H7 (cell line): ENCODE measurements around the gene MPP7. TPM values are rescaled to one million over a fixed set of nuclear protein-coding genes. Genes with fewer than 3 reads are reported as not detected.

ENCODE experiments used
- DNase-seq: peaks from one replicate; pipeline ENCODE4 v3.0.0; 2012
- H3K27me3 ChIP-seq: 2 replicates; pipeline ENCODE4 v1.6.0; 2011; ENCODE audit warnings: mild to moderate bottlenecking, low read length; ENCODE audit not compliant: control insufficient read depth, insufficient read depth
- H3K36me3 ChIP-seq: replicated peaks from 2 replicates; pipeline ENCODE4 v1.5.1; 2011; ENCODE audit warnings: low read length; ENCODE audit not compliant: control insufficient read depth, insufficient read depth
- H3K4me3 ChIP-seq: 2 replicates; pipeline ENCODE4 v1.5.1; 2011; ENCODE audit warnings: low read depth, mild to moderate bottlenecking, control low read depth, low read length, moderate library complexity; ENCODE audit not compliant: insufficient read depth
- total RNA-seq: library from RNA; depleted of rRNA; stranded (reverse); fragments of >200 nt; shearing (Covaris generic); gene quantifications from 2 replicates; pipeline ENCODE4 v1.2.3, GENCODE V29; 2014

MPP7 gene
- total RNA-seq, 1 experiment from 2014 or later: 2.1 TPM

DNA sequence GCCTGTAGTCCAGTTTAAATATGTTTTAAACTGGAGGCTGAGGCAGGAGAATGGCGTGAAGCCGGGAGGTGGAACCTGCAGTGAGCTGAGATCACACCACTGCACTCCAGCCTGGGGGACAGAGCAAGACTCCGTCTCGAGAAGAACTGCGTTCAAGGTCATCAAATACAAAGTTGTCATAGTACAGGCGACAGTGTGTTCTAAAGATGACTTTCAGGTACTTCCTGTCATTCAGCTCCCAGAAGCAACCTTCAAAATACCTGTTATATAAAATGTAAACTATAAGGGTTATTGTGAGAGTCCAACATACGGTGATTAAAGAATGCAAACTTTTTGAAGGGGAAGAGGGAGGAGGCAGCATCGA lies 8.7 kb downstream of the MPP7 start:
- H3K27me3 ChIP-seq: no peaks in the 10 kb centered on the region

DNA sequence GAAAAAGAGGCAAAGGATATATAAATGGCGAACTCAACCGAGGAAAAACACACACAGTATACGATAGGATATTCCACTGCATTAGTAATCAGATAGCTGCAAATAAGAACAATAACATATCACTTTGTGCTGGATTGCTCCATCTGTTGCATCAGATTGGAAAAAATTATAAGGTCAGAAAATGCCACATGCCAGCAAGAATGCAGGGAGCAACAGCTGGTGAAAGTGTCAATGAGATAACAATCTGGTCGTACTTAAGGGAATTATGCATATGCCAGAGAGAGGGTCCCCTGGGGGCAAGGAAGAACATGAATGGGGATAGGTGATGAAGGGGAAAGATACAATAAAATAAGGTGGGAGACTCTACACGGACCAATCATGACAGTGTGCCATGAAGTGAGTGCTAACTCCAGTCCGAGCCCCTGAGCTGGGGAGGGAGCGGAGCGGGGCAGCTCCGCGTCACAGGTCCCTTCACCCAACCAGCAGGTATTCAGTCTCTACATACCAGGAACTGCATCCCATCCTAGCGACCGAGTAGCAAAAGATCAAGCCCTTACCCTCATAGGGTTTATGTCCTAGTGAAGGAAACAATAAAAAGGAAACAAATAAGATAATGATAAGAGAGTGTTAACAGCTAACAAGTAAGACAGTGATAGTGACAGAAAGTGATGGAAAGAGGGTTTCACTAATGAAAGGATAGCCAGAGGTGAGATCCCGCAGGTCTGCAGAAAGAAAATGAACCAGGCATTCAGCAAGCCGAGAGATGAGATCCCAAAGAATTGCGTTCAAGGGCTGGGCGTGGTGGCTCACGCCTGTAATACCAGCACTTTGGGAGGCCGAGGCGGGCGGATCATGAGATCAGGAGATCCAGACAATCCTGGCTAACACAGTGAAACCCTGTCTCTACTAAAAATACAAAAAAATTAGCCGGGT lies 9.4 kb downstream of the MPP7 start:
- Histone ChIP-seq H3K36me3 (no peaks in the 10 kb centered on the region), H3K27me3 (no peaks in the 10 kb centered on the region), H3K4me3 (peak overlapping the region; percentile 2; the same call in 1 of the 2 replicates)
- DNase-seq: peak; percentile 51

More for the DNA sequence above, 8.7 kb downstream of the MPP7 start:
- Histone ChIP-seq H3K36me3 (no peaks in the 10 kb centered on the region), H3K4me3 (no peak overlapping the region)
- DNase-seq: no peak

DNA sequence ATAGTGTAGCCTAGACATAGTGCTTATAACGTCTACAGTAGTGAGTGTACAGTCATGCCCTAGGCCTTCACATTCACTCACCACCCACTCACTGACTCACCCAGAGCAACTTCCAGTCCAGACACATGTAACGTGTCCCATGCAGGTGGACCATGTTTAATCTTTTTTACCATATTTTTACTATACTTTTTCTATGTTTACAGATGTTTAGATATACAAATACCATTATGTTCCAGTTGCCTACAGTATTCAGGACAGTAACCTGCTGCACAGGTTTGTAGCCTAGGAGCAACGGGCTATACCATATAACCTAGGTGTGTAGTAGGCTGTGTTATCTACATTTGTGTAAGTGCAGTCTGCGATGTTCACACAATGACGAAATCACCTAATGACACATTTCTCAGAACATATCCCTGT lies 11.0 kb downstream of the MPP7 start:
- no peaks in the 10 kb centered on the region for H3K36me3 ChIP-seq
- DNase-seq: no peak
- no peak overlapping the region for H3K4me3 ChIP-seq
- no peaks in the 10 kb centered on the region for H3K27me3 ChIP-seq

DNA sequence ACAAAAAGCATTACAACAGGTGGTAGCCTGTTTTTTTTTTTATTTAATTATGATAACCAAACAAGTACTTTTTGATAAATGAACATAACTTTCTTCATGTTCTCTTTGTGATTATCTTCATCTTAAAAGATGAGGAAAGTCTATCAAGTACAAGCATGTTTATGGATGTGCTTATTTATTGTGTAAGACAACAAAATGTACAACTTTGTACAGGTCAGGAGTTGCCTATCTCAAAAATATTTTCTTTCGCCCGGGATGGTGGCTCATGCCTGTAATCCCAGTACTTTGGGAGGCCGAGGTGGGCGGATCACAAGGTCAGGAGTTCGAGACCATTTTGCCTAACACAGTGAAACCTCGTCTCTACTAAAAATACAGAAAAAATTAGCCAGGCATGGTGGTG lies 17.0 kb downstream of the MPP7 start:
- no peak overlapping the region for H3K4me3 ChIP-seq
- DNase-seq: no peak
- H3K36me3 ChIP-seq: no peaks in the 10 kb centered on the region
- H3K27me3 ChIP-seq: no peaks in the 10 kb centered on the region

DNA sequence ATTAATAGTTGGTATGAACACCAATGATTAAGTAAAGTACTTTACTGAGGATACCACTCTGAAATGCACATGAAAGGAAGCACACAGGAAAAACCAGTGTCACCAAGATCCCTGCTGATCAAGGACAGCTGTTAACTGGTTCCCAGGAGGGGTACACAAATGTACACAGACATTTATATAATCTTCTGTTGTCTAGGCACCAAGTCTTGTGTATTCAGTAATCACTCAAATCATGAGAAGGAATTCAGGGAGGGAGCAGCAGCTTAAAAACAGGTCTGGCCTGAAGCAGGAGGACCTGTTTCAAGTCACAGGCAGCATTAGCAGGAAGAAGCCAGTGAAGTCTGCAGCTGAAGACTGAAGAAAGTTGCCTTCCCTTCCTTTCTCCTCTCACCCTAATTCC lies 18.7 kb downstream of the MPP7 start:
- Histone ChIP-seq H3K4me3 (no peak overlapping the region), H3K27me3 (no peaks in the 10 kb centered on the region), H3K36me3 (no peaks in the 10 kb centered on the region)
- DNase-seq: no peak

DNA sequence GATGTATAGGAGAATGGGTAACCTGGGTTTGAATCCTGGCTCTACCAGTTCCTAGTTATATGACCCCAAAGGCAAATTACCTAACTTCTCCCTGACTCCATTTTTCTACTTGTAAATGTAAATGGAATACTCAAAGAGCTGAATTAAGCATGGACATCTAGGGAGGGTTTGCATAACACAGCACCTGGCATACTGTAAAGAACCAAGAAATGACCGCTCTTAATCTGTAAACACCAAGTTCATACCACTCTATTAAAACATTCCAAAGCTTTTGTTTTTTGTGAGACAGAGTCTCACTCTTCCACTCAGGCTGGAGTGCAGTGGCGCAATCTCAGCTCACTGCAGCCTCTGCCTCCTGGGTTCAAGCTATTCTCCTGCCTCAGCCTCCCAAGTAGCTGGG lies 19.6 kb downstream of the MPP7 start:
- no peak for DNase-seq
- H3K4me3 ChIP-seq: no peak overlapping the region
- H3K27me3 ChIP-seq: no peaks in the 10 kb centered on the region
- no peaks in the 10 kb centered on the region for H3K36me3 ChIP-seq

DNA sequence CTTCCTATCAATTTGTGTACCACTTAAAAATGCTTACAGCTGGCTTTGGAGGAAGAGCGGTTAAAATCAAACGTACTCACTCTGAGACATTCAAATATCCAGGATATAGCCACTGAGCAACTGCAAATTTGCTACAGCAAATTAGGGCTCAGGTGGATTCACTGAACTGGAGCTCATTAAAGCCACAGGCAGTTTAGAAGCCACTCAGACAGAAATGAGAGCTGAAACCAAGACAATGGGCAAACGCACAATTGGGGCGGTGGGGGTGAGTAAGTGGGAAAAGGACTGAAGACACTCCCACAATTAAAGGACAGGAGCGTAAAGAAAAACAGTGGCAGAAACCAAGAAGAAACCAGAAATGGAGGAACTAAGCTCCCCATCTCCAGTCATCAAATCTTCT lies 20.5 kb downstream of the MPP7 start:
- DNase-seq: no peak
- no peaks in the 10 kb centered on the region for H3K36me3 ChIP-seq
- no peak overlapping the region for H3K4me3 ChIP-seq
- H3K27me3 ChIP-seq: no peaks in the 10 kb centered on the region

DNA sequence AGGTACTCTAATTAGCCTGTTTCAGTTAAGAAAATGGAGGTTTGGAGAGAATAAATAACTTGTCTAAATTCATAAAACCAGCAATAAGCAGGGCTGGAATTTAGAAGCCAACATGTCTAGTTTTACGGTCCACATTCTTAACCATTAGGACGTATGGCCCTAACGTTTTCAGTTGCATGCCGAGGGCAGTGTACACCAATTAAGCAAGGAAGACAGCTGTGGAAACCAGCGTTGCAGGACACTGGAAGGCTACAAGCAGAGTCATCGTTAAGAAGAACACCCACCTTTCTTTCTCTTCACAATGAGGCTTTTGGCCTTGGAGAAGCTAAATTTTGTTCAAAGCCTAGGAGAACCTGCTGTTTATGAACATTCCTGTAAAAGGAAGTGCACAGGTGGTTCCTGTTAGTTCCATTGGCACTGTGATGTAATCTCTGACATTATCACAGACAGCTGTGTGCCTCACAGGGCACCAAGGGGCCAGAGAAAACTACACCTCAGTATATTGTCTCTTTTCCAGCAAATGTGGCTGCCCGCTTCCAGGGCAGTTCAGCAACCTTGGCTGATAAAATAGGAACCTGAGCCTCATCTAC lies 21.0 kb downstream of the MPP7 start:
- no peak for DNase-seq
- no peak overlapping the region for H3K4me3 ChIP-seq
- H3K27me3 ChIP-seq: no peaks in the 10 kb centered on the region
- no peaks in the 10 kb centered on the region for H3K36me3 ChIP-seq

DNA sequence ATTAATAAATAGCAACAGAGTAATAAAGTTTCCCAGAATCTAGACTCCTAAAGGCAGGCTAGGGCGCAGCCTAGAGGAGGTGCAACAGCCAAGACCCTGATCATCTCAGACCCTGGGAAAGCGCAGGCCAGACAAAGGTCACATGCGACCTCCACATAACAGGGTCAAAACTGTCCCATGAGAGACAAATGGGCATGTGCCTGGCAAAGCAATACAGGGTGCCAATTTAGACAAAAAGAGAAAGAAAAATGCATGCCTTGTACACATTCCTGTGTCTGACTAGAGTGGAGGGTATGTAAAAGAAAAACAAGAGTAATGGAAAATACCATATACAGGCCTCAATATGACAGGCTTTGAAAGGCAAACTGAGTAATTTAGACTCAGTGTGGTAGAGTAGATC lies 22.2 kb downstream of the MPP7 start:
- no peaks in the 10 kb centered on the region for H3K36me3 ChIP-seq
- DNase-seq: no peak
- H3K4me3 ChIP-seq: no peak overlapping the region
- H3K27me3 ChIP-seq: no peaks in the 10 kb centered on the region

DNA sequence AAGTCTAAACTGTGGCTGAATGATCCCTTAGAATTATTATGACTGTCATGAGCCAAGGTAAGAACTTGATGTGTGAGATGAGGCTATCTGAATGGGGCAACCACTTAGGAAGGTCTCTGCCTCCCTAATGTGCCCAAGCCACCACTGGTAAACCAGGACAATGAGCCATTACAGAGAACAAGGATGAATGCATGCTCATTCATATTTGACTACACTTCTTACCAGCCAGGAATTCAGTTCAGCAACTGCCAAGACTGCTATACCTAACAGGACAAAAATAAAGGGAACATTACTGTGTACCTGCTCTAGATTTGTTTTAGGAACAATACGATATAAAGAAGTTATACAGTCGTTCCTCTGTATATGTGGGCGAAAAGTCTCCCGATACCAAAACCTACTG lies 23.0 kb downstream of the MPP7 start:
- DNase-seq: no peak
- Histone ChIP-seq H3K36me3 (no peaks in the 10 kb centered on the region), H3K27me3 (no peaks in the 10 kb centered on the region), H3K4me3 (no peak overlapping the region)

DNA sequence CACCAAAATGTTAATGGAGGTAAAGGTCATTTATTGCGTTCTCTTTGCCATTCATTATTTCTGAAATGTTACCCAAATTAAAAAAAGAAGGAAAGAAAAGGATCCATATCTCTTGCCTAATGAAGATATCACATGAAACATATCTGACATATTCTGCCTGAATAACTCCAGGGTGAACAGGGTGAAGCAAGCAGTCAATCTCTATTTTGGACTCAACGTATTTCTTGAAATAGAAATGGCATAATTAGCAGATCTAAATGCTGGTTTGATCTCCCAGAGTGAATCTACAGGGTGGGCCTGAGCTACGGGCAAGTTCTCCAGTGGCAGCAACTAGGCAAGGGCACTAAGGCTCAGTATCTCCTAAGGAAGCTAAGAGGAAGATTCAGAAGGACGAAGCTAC lies 24.0 kb downstream of the MPP7 start:
- no peaks in the 10 kb centered on the region for H3K36me3 ChIP-seq
- H3K4me3 ChIP-seq: no peak overlapping the region
- DNase-seq: no peak
- H3K27me3 ChIP-seq: no peaks in the 10 kb centered on the region

DNA sequence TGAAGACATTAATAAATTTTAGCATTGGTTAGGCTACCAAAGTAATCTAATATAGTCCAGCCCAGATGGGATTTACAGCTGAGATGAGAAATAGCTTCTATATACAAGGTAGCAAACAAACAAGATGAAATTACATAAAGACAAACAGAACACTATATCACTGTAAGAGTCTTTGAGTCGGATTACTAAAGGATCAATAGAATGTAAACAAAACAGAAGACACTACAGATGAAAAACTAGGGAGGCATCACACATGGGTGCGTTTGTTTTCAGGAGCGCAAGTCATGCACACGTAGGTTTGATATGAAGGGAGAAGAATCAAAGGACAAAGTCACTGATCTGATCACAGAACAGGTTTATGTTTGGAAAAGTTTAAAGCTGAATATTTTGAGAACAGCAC lies 26.5 kb downstream of the MPP7 start:
- H3K36me3 ChIP-seq: no peaks in the 10 kb centered on the region
- no peak for DNase-seq
- H3K27me3 ChIP-seq: no peaks in the 10 kb centered on the region
- H3K4me3 ChIP-seq: no peak overlapping the region

DNA sequence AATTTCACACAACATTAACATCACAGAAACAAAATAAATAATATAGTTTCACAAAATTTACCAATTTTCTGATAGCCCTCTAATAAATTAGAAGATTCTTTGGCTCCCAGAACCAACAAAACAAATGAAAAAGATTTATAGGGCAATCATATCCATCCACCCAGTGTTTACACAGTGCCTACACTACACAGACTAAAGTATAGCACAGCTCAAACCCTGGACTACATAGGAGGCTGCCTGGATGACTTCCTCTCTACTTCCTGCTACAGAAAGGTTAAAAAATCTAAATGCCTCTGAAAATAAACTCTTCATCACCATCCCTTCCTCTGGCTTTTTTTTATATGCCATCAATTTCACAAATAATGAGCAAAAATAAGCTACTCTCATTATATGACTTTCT lies 28.4 kb downstream of the MPP7 start:
- no peaks in the 10 kb centered on the region for H3K27me3 ChIP-seq
- H3K36me3 ChIP-seq: no peaks in the 10 kb centered on the region
- H3K4me3 ChIP-seq: no peak overlapping the region
- DNase-seq: no peak

DNA sequence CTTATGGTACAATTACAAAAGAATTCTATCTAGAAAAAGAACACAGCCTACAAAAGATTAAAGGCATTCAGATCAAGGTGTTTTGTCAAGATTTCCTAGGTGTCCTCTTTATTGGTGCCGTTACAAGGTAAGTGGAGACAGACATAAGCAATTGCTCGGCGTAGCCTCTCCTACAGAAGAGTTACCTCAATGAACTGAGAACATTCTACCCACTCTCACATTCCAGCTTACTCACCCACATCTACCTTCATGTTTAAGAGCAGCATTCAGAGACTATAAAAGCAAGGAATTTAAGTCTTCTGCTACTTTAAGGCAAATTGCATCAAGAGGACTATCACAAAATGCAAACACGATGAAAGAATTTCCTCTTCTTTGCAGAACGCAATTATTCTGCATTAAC lies 29.5 kb downstream of the MPP7 start:
- Histone ChIP-seq H3K4me3 (no peak overlapping the region), H3K27me3 (no peaks in the 10 kb centered on the region), H3K36me3 (no peaks in the 10 kb centered on the region)
- no peak for DNase-seq

DNA sequence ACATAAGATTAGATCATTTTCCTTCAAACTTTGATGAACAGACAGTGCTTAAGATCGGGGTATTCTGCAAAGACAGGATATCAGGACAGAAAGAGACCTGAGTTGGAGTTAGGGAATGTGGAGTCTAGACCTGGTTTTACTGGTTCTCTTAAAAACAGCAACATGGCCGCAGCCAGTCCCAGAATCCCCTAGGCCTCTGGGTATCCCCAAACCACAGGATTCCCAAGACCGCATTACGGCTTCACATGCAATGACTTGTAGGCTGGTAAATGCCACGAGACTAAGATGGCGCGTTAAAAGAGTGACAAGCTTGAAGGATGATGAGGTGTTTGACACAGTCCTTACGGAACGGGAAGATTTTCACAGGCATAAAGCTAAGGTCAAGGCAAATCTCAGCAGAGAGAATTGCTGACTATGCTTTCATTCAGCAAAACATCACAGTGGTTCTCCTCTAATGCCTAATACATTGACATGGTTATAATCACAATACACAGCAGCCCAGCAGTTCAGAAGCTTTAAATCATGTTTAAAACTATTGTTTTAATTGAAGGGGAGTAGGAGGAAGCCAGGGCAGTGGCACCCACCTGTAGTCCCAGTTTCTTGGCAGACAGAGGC lies 32.9 kb downstream of the MPP7 start:
- no peaks in the 10 kb centered on the region for H3K36me3 ChIP-seq
- no peak overlapping the region for H3K4me3 ChIP-seq
- no peak for DNase-seq
- H3K27me3 ChIP-seq: no peaks in the 10 kb centered on the region
